Natural killer cell (primary cell): ENCODE measurements around the gene AKR7A2. TPM values are rescaled to one million over a fixed set of nuclear protein-coding genes. Genes with fewer than 3 reads are reported as not detected.
A peak's percentile ranks its signal among the peaks of the same experiment; 100 is the strongest.

Source experiments
- ATAC-seq, 3 donors: fragments of 150-1000 bp in 2 of 3; fragments of 200-7000 bp in 1 of 3; cut with Tn5 transposase; 1 replicate in 1 of 3; 2 replicates in 2 of 3; pipeline ENCODE4 v1.10.0; 2021; ENCODE audit warnings: mild to moderate bottlenecking in 2 of 3, moderate library complexity in 2 of 3
- DNase-seq, 2 donors: peaks; one replicate each; pipeline versions ENCODE4 v3.0.0 to v3.0.0-alpha.2; 2013 to 2021; ENCODE audit warnings: mixed read lengths in 1 of 2
- H3K27ac ChIP-seq: one replicate; pipeline ENCODE4 v1.5.1; 2013; ENCODE audit warnings: mild to moderate bottlenecking, low read length
- H3K27me3 ChIP-seq: one replicate; pipeline ENCODE4 v1.6.1; 2013; ENCODE audit warnings: low read length; ENCODE audit not compliant: control insufficient read depth, insufficient read depth
- H3K36me3 ChIP-seq: one replicate; pipeline ENCODE4 v1.6.1; 2013; ENCODE audit warnings: low read length; ENCODE audit not compliant: control insufficient read depth, insufficient read depth
- H3K4me1 ChIP-seq: one replicate; pipeline ENCODE4 v1.6.1; 2013; ENCODE audit warnings: low read length; ENCODE audit not compliant: control insufficient read depth, insufficient read depth
- H3K4me3 ChIP-seq: one replicate; pipeline ENCODE4 v1.5.1; 2013; ENCODE audit warnings: low read length
- H3K9me3 ChIP-seq: one replicate; pipeline ENCODE4 v1.6.1; 2013; ENCODE audit warnings: low read length; ENCODE audit not compliant: control insufficient read depth, insufficient read depth
- H3K27ac Mint-ChIP-seq, 2 donors: one replicate each; pipeline ENCODE4 v1.8.0; 2022; ENCODE audit warnings: mild to moderate bottlenecking in 2 of 2, mixed read lengths in 2 of 2, moderate library complexity in 1 of 2
- H3K27me3 Mint-ChIP-seq, 2 donors: one replicate each; pipeline ENCODE4 v1.8.0; 2022; ENCODE audit warnings: low read depth in 2 of 2, mixed read lengths in 2 of 2
- H3K36me3 Mint-ChIP-seq: one replicate; pipeline ENCODE4 v1.8.0; 2022; ENCODE audit warnings: mixed read lengths
- H3K4me1 Mint-ChIP-seq, 2 donors: one replicate each; pipeline ENCODE4 v1.8.0; 2022; ENCODE audit warnings: mixed read lengths in 2 of 2
- H3K4me3 Mint-ChIP-seq: one replicate; pipeline ENCODE4 v1.8.0; 2022; ENCODE audit warnings: mild to moderate bottlenecking, moderate library complexity, mixed read lengths
- H3K9me3 Mint-ChIP-seq, 2 donors: one replicate each; pipeline ENCODE4 v1.8.0; 2022; ENCODE audit warnings: mixed read lengths in 2 of 2
- CTCF ChIP-seq: fragments of 200-600 bp; IDR thresholded peaks from one replicate; pipeline ENCODE4 v1.8.0; 2022; ENCODE audit warnings: antibody characterized with exemption
- WGBS: methylation state at CpG from one replicate; pipeline ENCODE4 v1.1.7; 2013; ENCODE audit warnings: missing lambda C conversion rate; ENCODE audit not compliant: insufficient coverage; 5-methylcytosine and 5-hydroxymethylcytosine counted together
- intact Hi-C: fragments of 100-400 bp; cut with micrococcal nuclease; formaldehyde crosslinking; loops from one replicate; pipeline ENCODE4 v1.14.2; 2022
- total RNA-seq, 4 donors: library from RNA; stranded (reverse); fragments of 120-200 nt in 1 of 4; gene quantifications; one replicate each; pipeline versions ENCODE4 v1.2.3 to v1.2.4, GENCODE V29; 2013 to 2022

Gene AKR7A2
- total RNA-seq, 3 donors from 2014 or later (not counting 1 experiment from before 2014, with no cell fraction given): 25.5 to 31.9 (median 28.9) TPM

- no peaks in the 10 kb centered on the region for H3K27me3 ChIP-seq
- H3K4me3 ChIP-seq: no peak overlapping the region
- Mint-ChIP-seq H3K4me1 (peaks cover 0 to 5% of the 10 kb centered on the region in 2 donors), H3K27ac (peak overlapping the region; percentile 19 to 22), H3K9me3 (no peaks in the 10 kb centered on the region), H3K4me3 (no peak overlapping the region), H3K36me3 (no peaks in the 10 kb centered on the region), H3K27me3 (no peaks in the 10 kb centered on the region)
- WGBS: 74% methylated on average over 25 of the region's 25 CpGs
- H3K27ac ChIP-seq: no peak overlapping the region
- no peaks in the 10 kb centered on the region for H3K4me1 ChIP-seq
- ATAC-seq (peak; percentile 80 to 97 (median 80)), DNase-seq (peak; percentile 71 to 85)
- peaks cover 55% of the 10 kb centered on the region for H3K36me3 ChIP-seq
- H3K9me3 ChIP-seq: no peaks in the 10 kb centered on the region
- peak; percentile 91 for TF ChIP-seq CTCF
- intact Hi-C loops: loop anchor here (5.0 kb wide), 1 partner anchor 311 kb away; no protein-coding TSS in a partner anchor
Observed at GRCh38 chr1:19341201-19342061, 29.5 kb upstream of the AKR7A2 start.

GRCh38 chr1:19340387-19340937, 28.5 kb upstream of the AKR7A2 start:
- Mint-ChIP-seq H3K4me3 (no peak overlapping the region), H3K36me3 (no peaks in the 10 kb centered on the region), H3K27me3 (no peaks in the 10 kb centered on the region), H3K4me1 (no peaks in the 10 kb centered on the region), H3K27ac (no peak overlapping the region), H3K9me3 (no peaks in the 10 kb centered on the region)
- Histone ChIP-seq H3K4me1 (no peaks in the 10 kb centered on the region), H3K27ac (no peak overlapping the region), H3K36me3 (peaks cover 50% of the 10 kb centered on the region), H3K4me3 (no peak overlapping the region), H3K9me3 (no peaks in the 10 kb centered on the region), H3K27me3 (no peaks in the 10 kb centered on the region)
- no peak for ATAC-seq
- WGBS: 97% methylated on average over 14 of the region's 14 CpGs
- intact Hi-C loops: loop anchor here (5.0 kb wide), 1 partner anchor 312 kb away; no protein-coding TSS in a partner anchor
- DNase-seq: no peak
- TF ChIP-seq CTCF: no peak

- intact Hi-C loops: no loop called here
- ATAC-seq: no peak
- 95% methylated on average over 19 of the region's 19 CpGs for WGBS
- Mint-ChIP-seq H3K4me1 (no peaks in the 10 kb centered on the region), H3K27me3 (no peaks in the 10 kb centered on the region), H3K27ac (no peak overlapping the region), H3K36me3 (no peaks in the 10 kb centered on the region), H3K4me3 (no peak overlapping the region), H3K9me3 (no peaks in the 10 kb centered on the region)
- no peak overlapping the region for H3K4me3 ChIP-seq
- no peaks in the 10 kb centered on the region for H3K27me3 ChIP-seq
- no peak for TF ChIP-seq CTCF
- no peak overlapping the region for H3K27ac ChIP-seq
- no peaks in the 10 kb centered on the region for H3K9me3 ChIP-seq
- no peaks in the 10 kb centered on the region for H3K4me1 ChIP-seq
- peaks cover 39% of the 10 kb centered on the region for H3K36me3 ChIP-seq
- DNase-seq: no peak
Observed at GRCh38 chr1:19339214-19339861, 27.4 kb upstream of the AKR7A2 start.
